Activated naive CD8-positive, alpha-beta T cell treated with anti-CD3 and anti-CD28 coated beads for 36 hours (primary cell): ENCODE data around the gene RHOH. TPM values are rescaled to one million over a fixed set of nuclear protein-coding genes. Genes with fewer than 3 reads are reported as not detected.

ENCODE experiments used
- DNase-seq: peaks from one replicate; pipeline ENCODE4 v3.0.0; 2021
- H3K27ac Mint-ChIP-seq: one replicate; pipeline ENCODE4 v1.8.0; 2022; ENCODE audit warnings: mild to moderate bottlenecking, moderate library complexity, mixed read lengths
- H3K27me3 Mint-ChIP-seq: one replicate; pipeline ENCODE4 v1.8.0; 2022; ENCODE audit warnings: mild to moderate bottlenecking, mixed read lengths
- H3K36me3 Mint-ChIP-seq: one replicate; pipeline ENCODE4 v1.8.0; 2021; ENCODE audit warnings: mild to moderate bottlenecking, mixed read lengths
- H3K4me1 Mint-ChIP-seq: one replicate; pipeline ENCODE4 v1.8.0; 2021; ENCODE audit warnings: mixed read lengths
- H3K4me3 Mint-ChIP-seq: one replicate; pipeline ENCODE4 v1.8.0; 2022; ENCODE audit warnings: mild to moderate bottlenecking, moderate library complexity, mixed read lengths
- H3K9me3 Mint-ChIP-seq: one replicate; pipeline ENCODE4 v1.8.0; 2022; ENCODE audit warnings: mixed read lengths
- total RNA-seq, 2 experiments: library from RNA; stranded (reverse); gene quantifications; one replicate each; pipeline ENCODE4 v1.2.3, GENCODE V29; 2021

The RHOH gene
- total RNA-seq, 2 experiments from 2014 or later, result 112 to 114 TPM

- Mint-ChIP-seq H3K27ac (peak overlapping the region; percentile 97), H3K27me3 (no peaks in the 10 kb centered on the region), H3K36me3 (peaks cover 64% of the 10 kb centered on the region), H3K4me1 (peaks cover 77% of the 10 kb centered on the region), H3K4me3 (peak overlapping the region; percentile 83), H3K9me3 (peaks cover 1% of the 10 kb centered on the region)
- DNase-seq, result peak; percentile 56
Measured at GRCh38 chr4:40247350-40247749, 50.5 kb downstream of the RHOH start.

GRCh38 chr4:40251366-40251765 lies 54.5 kb downstream of the RHOH start:
- no peak overlapping the region for H3K4me3 Mint-ChIP-seq
- peaks cover 1% of the 10 kb centered on the region for H3K9me3 Mint-ChIP-seq
- H3K36me3 Mint-ChIP-seq, result peaks cover 29% of the 10 kb centered on the region
- no peaks in the 10 kb centered on the region for H3K27me3 Mint-ChIP-seq
- peak overlapping the region; percentile 84 for H3K27ac Mint-ChIP-seq
- DNase-seq, result no peak
- H3K4me1 Mint-ChIP-seq, result peaks cover 72% of the 10 kb centered on the region

- Mint-ChIP-seq H3K4me1 (peaks cover 78% of the 10 kb centered on the region), H3K9me3 (peaks cover 1% of the 10 kb centered on the region), H3K4me3 (peak overlapping the region; percentile 55), H3K27me3 (no peaks in the 10 kb centered on the region), H3K36me3 (peaks cover 15% of the 10 kb centered on the region), H3K27ac (peak overlapping the region; percentile 83)
- DNase-seq, result no peak
Measured at GRCh38 chr4:40253906-40254305, 57.1 kb downstream of the RHOH start.

GRCh38 chr4:40254608-40255392 lies 58.0 kb downstream of the RHOH start:
- H3K36me3 Mint-ChIP-seq, result peaks cover 11% of the 10 kb centered on the region
- DNase-seq, result no peak
- H3K27ac Mint-ChIP-seq, result peak overlapping the region; percentile 83
- no peaks in the 10 kb centered on the region for H3K27me3 Mint-ChIP-seq
- H3K4me1 Mint-ChIP-seq, result peaks cover 76% of the 10 kb centered on the region
- H3K4me3 Mint-ChIP-seq, result peak overlapping the region; percentile 55
- H3K9me3 Mint-ChIP-seq, result peaks cover 3% of the 10 kb centered on the region

GRCh38 chr4:40255393-40256281 lies 58.8 kb downstream of the RHOH start:
- Mint-ChIP-seq H3K4me1 (peaks cover 71% of the 10 kb centered on the region), H3K9me3 (peaks cover 3% of the 10 kb centered on the region), H3K27ac (peak overlapping the region; percentile 83), H3K27me3 (no peaks in the 10 kb centered on the region), H3K36me3 (peaks cover 10% of the 10 kb centered on the region), H3K4me3 (peak overlapping the region; percentile 9)
- DNase-seq, result no peak

- H3K9me3 Mint-ChIP-seq, result peaks cover 3% of the 10 kb centered on the region
- no peaks in the 10 kb centered on the region for H3K27me3 Mint-ChIP-seq
Measured at GRCh38 chr4:40256329-40256728, 59.5 kb downstream of the RHOH start.

GRCh38 chr4:40256817-40257216 lies 60.0 kb downstream of the RHOH start:
- no peaks in the 10 kb centered on the region for H3K27me3 Mint-ChIP-seq
- H3K9me3 Mint-ChIP-seq, result peaks cover 2% of the 10 kb centered on the region
- H3K27ac Mint-ChIP-seq, result peak overlapping the region; percentile 83
- DNase-seq, result no peak
- peaks cover 4% of the 10 kb centered on the region for H3K36me3 Mint-ChIP-seq
- H3K4me1 Mint-ChIP-seq, result peaks cover 73% of the 10 kb centered on the region
- peak overlapping the region; percentile 14 for H3K4me3 Mint-ChIP-seq

More at GRCh38 chr4:40256329-40256728, 59.5 kb downstream of the RHOH start:
- Mint-ChIP-seq H3K4me1 (peaks cover 72% of the 10 kb centered on the region), H3K4me3 (peak overlapping the region; percentile 14), H3K27ac (peak overlapping the region; percentile 83), H3K36me3 (peaks cover 6% of the 10 kb centered on the region)
- no peak for DNase-seq

GRCh38 chr4:40258627-40259026 lies 61.8 kb downstream of the RHOH start:
- Mint-ChIP-seq H3K27me3 (no peaks in the 10 kb centered on the region), H3K36me3 (peaks cover 7% of the 10 kb centered on the region), H3K27ac (peak overlapping the region; percentile 95), H3K4me3 (peak overlapping the region; percentile 66), H3K4me1 (peaks cover 79% of the 10 kb centered on the region), H3K9me3 (peaks cover 2% of the 10 kb centered on the region)
- no peak for DNase-seq

GRCh38 chr4:40261231-40262076 lies 64.6 kb downstream of the RHOH start:
- H3K9me3 Mint-ChIP-seq, result peaks cover 2% of the 10 kb centered on the region
- peaks cover 11% of the 10 kb centered on the region for H3K36me3 Mint-ChIP-seq
- H3K4me3 Mint-ChIP-seq, result no peak overlapping the region
- no peak for DNase-seq
- no peaks in the 10 kb centered on the region for H3K27me3 Mint-ChIP-seq
- peak overlapping the region; percentile 70 for H3K27ac Mint-ChIP-seq
- peaks cover 78% of the 10 kb centered on the region for H3K4me1 Mint-ChIP-seq

GRCh38 chr4:40262077-40262528 lies 65.3 kb downstream of the RHOH start:
- no peak for DNase-seq
- peaks cover 78% of the 10 kb centered on the region for H3K4me1 Mint-ChIP-seq
- H3K27ac Mint-ChIP-seq, result no peak overlapping the region
- H3K9me3 Mint-ChIP-seq, result peaks cover 2% of the 10 kb centered on the region
- peaks cover 11% of the 10 kb centered on the region for H3K36me3 Mint-ChIP-seq
- no peak overlapping the region for H3K4me3 Mint-ChIP-seq
- H3K27me3 Mint-ChIP-seq, result no peaks in the 10 kb centered on the region

- peaks cover 11% of the 10 kb centered on the region for H3K36me3 Mint-ChIP-seq
- no peaks in the 10 kb centered on the region for H3K27me3 Mint-ChIP-seq
- DNase-seq, result no peak
- H3K9me3 Mint-ChIP-seq, result peaks cover 2% of the 10 kb centered on the region
- no peak overlapping the region for H3K4me3 Mint-ChIP-seq
- peaks cover 80% of the 10 kb centered on the region for H3K4me1 Mint-ChIP-seq
- H3K27ac Mint-ChIP-seq, result no peak overlapping the region
Measured at GRCh38 chr4:40262861-40263260, 66.0 kb downstream of the RHOH start.

- H3K27me3 Mint-ChIP-seq, result no peaks in the 10 kb centered on the region
- peaks cover 76% of the 10 kb centered on the region for H3K4me1 Mint-ChIP-seq
- no peak for DNase-seq
- H3K4me3 Mint-ChIP-seq, result peak overlapping the region; percentile 15
- peaks cover 1% of the 10 kb centered on the region for H3K9me3 Mint-ChIP-seq
- peak overlapping the region; percentile 88 for H3K27ac Mint-ChIP-seq
- H3K36me3 Mint-ChIP-seq, result peaks cover 10% of the 10 kb centered on the region
Measured at GRCh38 chr4:40264497-40264896, 67.7 kb downstream of the RHOH start.

GRCh38 chr4:40264995-40265909 lies 68.4 kb downstream of the RHOH start:
- H3K4me3 Mint-ChIP-seq, result peak overlapping the region; percentile 71
- H3K4me1 Mint-ChIP-seq, result peaks cover 75% of the 10 kb centered on the region
- no peaks in the 10 kb centered on the region for H3K27me3 Mint-ChIP-seq
- H3K27ac Mint-ChIP-seq, result peak overlapping the region; percentile 88
- H3K36me3 Mint-ChIP-seq, result peaks cover 10% of the 10 kb centered on the region
- DNase-seq, result peak; percentile 64
- peaks cover 1% of the 10 kb centered on the region for H3K9me3 Mint-ChIP-seq

GRCh38 chr4:40265910-40266274 lies 69.1 kb downstream of the RHOH start:
- peak overlapping the region; percentile 71 for H3K4me3 Mint-ChIP-seq
- H3K4me1 Mint-ChIP-seq, result peaks cover 74% of the 10 kb centered on the region
- DNase-seq, result no peak
- no peaks in the 10 kb centered on the region for H3K27me3 Mint-ChIP-seq
- peak overlapping the region; percentile 88 for H3K27ac Mint-ChIP-seq
- peaks cover 1% of the 10 kb centered on the region for H3K9me3 Mint-ChIP-seq
- H3K36me3 Mint-ChIP-seq, result peaks cover 10% of the 10 kb centered on the region
